HG02852 (cell line): ENCODE measurements around the gene TM9SF1.

Experiments
- ATAC-seq: cut with Tn5 transposase; IDR thresholded peaks from one replicate; pipeline ENCODE4 v1.9.1; 2021; ENCODE audit warnings: mild to moderate bottlenecking, moderate library complexity; ENCODE audit not compliant: unreplicated experiment

Gene TM9SF1

GRCh38 chr14:24198814-24199524, 3.7 kb upstream of the TM9SF1 start:
- no peak for ATAC-seq

GRCh38 chr14:24197056-24197450, 1.8 kb upstream of the TM9SF1 start:
- no peak for ATAC-seq

GRCh38 chr14:24196071-24197055, 1.1 kb upstream of the TM9SF1 start:
- ATAC-seq: peak; percentile 21

GRCh38 chr14:24194873-24195185, 412 bp downstream of the TM9SF1 start:
- no peak for ATAC-seq

- ATAC-seq: no peak
Observed at GRCh38 chr14:24194186-24194872, 912 bp downstream of the TM9SF1 start.

GRCh38 chr14:24192933-24193332, 2.3 kb downstream of the TM9SF1 start:
- no peak for ATAC-seq

GRCh38 chr14:24190416-24190815, 4.8 kb downstream of the TM9SF1 start:
- ATAC-seq: no peak

GRCh38 chr14:24189460-24189859, 5.8 kb downstream of the TM9SF1 start:
- no peak for ATAC-seq

GRCh38 chr14:24189059-24189375, 6.2 kb downstream of the TM9SF1 start:
- no peak for ATAC-seq

- peak; percentile 89 for ATAC-seq
Observed at GRCh38 chr14:24188251-24189058, 6.8 kb downstream of the TM9SF1 start, which contains the start of gene IPO4. Gene IPO4 (minus strand): TSS chr14:24188816. CDS start chr14:24188787, 29 bp downstream.

- no peak for ATAC-seq
Observed at GRCh38 chr14:24187539-24187915, 7.7 kb downstream of the TM9SF1 start.

- ATAC-seq: no peak
Observed at GRCh38 chr14:24186831-24187538, 8.3 kb downstream of the TM9SF1 start.

- ATAC-seq: no peak
Observed at GRCh38 chr14:24185741-24186140, 9.5 kb downstream of the TM9SF1 start.

GRCh38 chr14:24185026-24185425, 10.2 kb downstream of the TM9SF1 start:
- ATAC-seq: no peak

- ATAC-seq: no peak
Observed at GRCh38 chr14:24184104-24184970, 10.9 kb downstream of the TM9SF1 start.

- ATAC-seq: no peak
Observed at GRCh38 chr14:24183014-24183481, 12.2 kb downstream of the TM9SF1 start.

GRCh38 chr14:24182110-24182882, 12.9 kb downstream of the TM9SF1 start:
- no peak for ATAC-seq

GRCh38 chr14:24181371-24182077, 13.7 kb downstream of the TM9SF1 start:
- no peak for ATAC-seq
